Uterus (tissue), 4 donors: Measurements from ENCODE around the gene CLIP3. TPM values are rescaled to one million over a fixed set of nuclear protein-coding genes. Genes with fewer than 3 reads are reported as not detected.

ENCODE experiments used
- DNase-seq, 2 donors: peaks; one replicate each; pipeline ENCODE4 v3.0.0-alpha.2; 2019 to 2020
- H3K27ac ChIP-seq, 2 donors: fragments of 200-600 bp; sonication (generic); 1 replicate in 1 of 2; 2 replicates in 1 of 2; pipeline ENCODE4 v1.5.1; 2016 to 2018
- H3K27me3 ChIP-seq, 2 donors: fragments of 200-600 bp; sonication (generic); one replicate each; pipeline ENCODE4 v1.5.1; 2018 to 2019; ENCODE audit warnings: control low read depth in 1 of 2
- H3K36me3 ChIP-seq, 2 donors: fragments of 200-600 bp; sonication (generic); one replicate each; pipeline ENCODE4 v1.5.1; 2019; ENCODE audit warnings: control low read depth in 1 of 2
- H3K4me1 ChIP-seq, 2 donors: fragments of 200-600 bp; sonication (generic); one replicate each; pipeline ENCODE4 v1.5.1; 2018 to 2019; ENCODE audit warnings: control low read depth in 1 of 2
- H3K4me3 ChIP-seq, 2 donors: fragments of 200-600 bp; sonication (generic); 1 replicate in 1 of 2; 2 replicates in 1 of 2; pipeline ENCODE4 v1.5.1; 2018 to 2019; ENCODE audit warnings: mild to moderate bottlenecking in 1 of 2
- H3K9me3 ChIP-seq, 2 donors: fragments of 200-600 bp; sonication (generic); one replicate each; pipeline ENCODE4 v1.5.1; 2019; ENCODE audit warnings: control low read depth in 1 of 2
- POLR2A ChIP-seq, 2 donors: fragments of 450-650 bp; IDR thresholded peaks; one replicate each; pipeline ENCODE4 v1.6.1; 2016; ENCODE audit warnings: antibody characterized with exemption in 2 of 2, mild to moderate bottlenecking in 1 of 2, moderate library complexity in 1 of 2
- intact Hi-C: fragments of 100-400 bp; cut with DNase I; formaldehyde crosslinking; loops from one replicate; pipeline ENCODE4 v1.15.1; 2023; ENCODE audit warnings: low total_unique reads
- total RNA-seq, 4 donors: library from RNA; depleted of rRNA in 3 of 4; stranded (reverse); fragments of >200 nt in 3 of 4; gene quantifications; one replicate each; pipeline versions ENCODE4 v1.1.0 to v1.2.4, GENCODE V29; 2014 to 2023
- TF ChIP-seq, protein P1 (sequence below), 4 experiments: fragments of 200-600 bp in 2 of 4; fragments of 450-650 bp in 2 of 4; sonication (generic) in 2 of 4; IDR thresholded peaks; one replicate each; pipeline ENCODE4 v1.5.1; 2016 to 2019; ENCODE audit warnings: antibody characterized with exemption in 4 of 4, mild to moderate bottlenecking in 2 of 4, moderate library complexity in 1 of 4
- donor health status: DM: yes; HTN: yes; CAD: no.

The CLIP3 gene
- total RNA-seq, 4 donors from 2014 or later, result 4.4 to 82.5 (median 34.8) TPM

DNA sequence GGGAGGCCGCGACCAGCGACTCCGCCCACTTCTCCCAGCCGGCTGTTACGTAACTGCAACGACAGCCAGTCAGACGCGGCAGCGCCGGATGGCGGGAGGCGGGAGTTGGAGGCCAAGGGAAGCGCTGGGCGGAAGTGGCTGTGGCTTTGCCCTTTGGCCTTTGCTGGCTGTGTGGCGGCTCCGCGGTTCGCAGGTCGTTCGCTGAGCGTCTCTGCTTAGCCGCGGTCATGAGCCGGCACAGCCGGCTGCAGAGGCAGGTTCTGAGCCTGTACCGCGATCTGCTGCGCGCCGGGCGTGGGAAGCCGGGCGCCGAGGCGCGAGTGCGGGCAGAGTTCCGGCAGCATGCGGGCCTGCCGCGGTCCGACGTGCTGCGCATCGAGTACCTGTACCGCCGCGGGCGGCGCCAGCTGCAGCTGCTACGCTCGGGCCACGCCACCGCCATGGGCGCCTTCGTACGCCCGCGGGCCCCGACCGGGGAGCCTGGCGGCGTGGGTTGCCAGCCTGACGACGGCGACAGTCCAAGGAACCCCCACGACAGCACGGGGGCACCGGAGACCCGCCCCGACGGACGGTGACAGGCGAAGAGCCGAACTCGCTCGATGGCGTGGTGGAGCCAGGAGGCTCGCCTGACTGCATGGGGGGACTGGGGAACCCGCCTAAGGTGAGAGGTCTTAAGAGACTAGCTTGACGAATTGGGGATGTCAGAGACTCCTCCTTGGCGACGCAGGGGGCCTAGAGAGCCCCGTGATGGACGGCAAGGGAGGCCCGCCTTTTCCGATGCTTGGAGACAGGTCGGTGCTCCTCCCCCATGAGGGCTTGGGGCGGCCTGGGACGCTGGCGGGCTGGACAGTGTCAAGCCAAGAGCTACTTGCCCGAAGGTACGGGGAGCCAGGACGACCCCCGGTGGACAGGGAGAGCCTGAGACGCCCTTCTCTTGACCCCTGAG is 37.4 kb downstream of the CLIP3 start, which contains the start of gene SDHAF1:
Gene SDHAF1, plus strand, starts transcription at position 141 of the 946 bp plus-strand sequence. Its CDS starts 87 bp downstream, at position 228.
- no peaks in the 10 kb centered on the region for H3K36me3 ChIP-seq
- H3K9me3 ChIP-seq, result no peaks in the 10 kb centered on the region
- peak; percentile 49 to 72 for TF ChIP-seq POLR2A (IDR thresholded peaks at IDR 0.05)
- TF ChIP-seq, protein P1, sequence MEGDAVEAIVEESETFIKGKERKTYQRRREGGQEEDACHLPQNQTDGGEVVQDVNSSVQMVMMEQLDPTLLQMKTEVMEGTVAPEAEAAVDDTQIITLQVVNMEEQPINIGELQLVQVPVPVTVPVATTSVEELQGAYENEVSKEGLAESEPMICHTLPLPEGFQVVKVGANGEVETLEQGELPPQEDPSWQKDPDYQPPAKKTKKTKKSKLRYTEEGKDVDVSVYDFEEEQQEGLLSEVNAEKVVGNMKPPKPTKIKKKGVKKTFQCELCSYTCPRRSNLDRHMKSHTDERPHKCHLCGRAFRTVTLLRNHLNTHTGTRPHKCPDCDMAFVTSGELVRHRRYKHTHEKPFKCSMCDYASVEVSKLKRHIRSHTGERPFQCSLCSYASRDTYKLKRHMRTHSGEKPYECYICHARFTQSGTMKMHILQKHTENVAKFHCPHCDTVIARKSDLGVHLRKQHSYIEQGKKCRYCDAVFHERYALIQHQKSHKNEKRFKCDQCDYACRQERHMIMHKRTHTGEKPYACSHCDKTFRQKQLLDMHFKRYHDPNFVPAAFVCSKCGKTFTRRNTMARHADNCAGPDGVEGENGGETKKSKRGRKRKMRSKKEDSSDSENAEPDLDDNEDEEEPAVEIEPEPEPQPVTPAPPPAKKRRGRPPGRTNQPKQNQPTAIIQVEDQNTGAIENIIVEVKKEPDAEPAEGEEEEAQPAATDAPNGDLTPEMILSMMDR (IDR thresholded peaks at IDR 0.05), result peak in 1 of 4 experiments; percentile 2
- intact Hi-C loops, result no loop called here
- H3K27ac ChIP-seq, result peak within 1 kb of the TSS; percentile 76 to 82
- H3K4me1 ChIP-seq, result peaks cover 4 to 8% of the 10 kb centered on the region in 2 donors
- peak within 1 kb of the TSS; percentile 77 to 91 for H3K4me3 ChIP-seq
- DNase-seq, result peak; percentile 96 to 97
- H3K27me3 ChIP-seq, result no peaks in the 10 kb centered on the region

DNA sequence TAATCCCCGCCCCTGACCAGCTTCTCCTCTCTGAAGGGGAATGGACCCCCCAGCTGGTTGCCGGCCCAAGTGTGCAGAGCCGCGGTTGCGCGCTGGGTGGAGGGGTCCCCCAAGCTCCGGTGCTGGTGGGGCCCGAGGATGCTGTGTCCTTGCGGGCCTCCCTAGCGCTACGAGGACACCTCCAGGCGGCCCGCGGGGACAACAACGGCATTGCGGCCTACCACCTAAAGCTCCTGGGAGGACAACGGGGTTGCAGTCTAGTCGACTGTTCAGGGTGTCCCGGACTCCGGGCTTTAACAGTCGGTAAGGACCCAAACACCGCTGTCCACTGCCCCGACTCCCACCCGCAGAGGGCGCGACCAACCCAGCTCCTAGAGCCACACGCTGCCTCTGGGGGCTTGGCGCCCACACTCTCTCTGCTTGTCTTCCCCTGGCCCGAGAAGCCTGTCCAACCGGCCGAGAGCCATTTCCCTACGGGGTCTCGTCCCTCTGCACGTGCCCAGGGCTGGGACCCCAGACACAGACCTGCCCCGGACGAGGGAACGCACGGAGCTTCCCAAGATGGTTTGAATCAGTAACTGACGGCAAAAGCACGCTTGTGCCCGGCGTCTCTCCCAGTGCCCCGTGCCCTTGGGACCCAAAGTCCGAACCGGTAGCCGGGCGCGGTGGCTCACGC is 38.6 kb downstream of the CLIP3 start:
- Histone ChIP-seq H3K27me3 (no peaks in the 10 kb centered on the region), H3K4me3 (peak overlapping the region; percentile 77 to 91), H3K36me3 (no peaks in the 10 kb centered on the region), H3K27ac (no peak overlapping the region), H3K4me1 (peaks cover 0 to 4% of the 10 kb centered on the region in 2 donors), H3K9me3 (no peaks in the 10 kb centered on the region)
- intact Hi-C loops, result no loop called here
- TF ChIP-seq, protein P1 (IDR thresholded peaks at IDR 0.05), result peak in 1 of 4 experiments; percentile 20
- no peak for TF ChIP-seq POLR2A (IDR thresholded peaks at IDR 0.05)
- peak; percentile 35 to 54 for DNase-seq

DNA sequence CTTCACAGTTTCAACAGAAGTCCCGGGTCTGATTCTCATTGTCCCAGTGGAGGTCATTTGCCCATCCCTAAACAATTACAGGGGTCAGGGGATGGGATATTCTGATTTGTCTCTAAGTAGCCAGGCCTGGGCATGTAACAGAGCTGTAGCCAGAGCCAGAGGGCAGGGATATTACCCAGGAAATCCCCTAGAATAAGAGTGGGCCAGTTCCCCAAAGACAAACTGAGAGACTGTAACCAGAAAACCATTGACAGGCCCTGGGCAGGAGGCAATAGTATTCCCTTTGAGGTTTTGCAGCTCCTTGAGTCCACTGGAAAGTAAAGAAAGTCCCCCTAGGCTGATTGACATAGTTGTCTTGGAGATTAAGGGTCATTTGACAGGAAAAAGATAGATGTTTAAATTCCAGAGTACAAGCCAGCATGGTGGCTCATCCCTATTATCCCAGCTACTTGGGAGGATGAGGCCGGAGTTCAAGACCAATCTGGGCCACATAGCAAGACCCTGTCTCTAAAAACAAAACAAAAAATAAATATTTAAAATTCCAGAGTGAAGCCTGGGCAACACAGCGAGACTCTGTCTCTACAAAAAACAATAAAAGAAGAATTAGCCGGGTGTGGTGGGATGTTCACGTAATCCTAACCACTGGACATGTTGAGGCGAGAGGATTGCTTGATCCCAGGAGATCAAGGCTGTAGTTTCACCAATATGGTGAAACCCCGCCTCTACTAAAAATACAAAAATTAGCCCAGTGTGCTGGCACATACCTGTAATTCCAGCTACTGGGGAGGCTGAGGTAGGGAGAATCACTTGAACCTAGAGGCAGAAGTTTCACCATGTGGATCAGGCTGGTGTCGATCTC is 39.5 kb downstream of the CLIP3 start:
- Histone ChIP-seq H3K9me3 (no peaks in the 10 kb centered on the region), H3K27ac (no peak overlapping the region), H3K27me3 (no peaks in the 10 kb centered on the region), H3K4me3 (no peak overlapping the region), H3K4me1 (no peaks in the 10 kb centered on the region), H3K36me3 (no peaks in the 10 kb centered on the region)
- intact Hi-C loops, result no loop called here
- TF ChIP-seq, protein P1 (IDR thresholded peaks at IDR 0.05), result no peak
- no peak for DNase-seq

DNA sequence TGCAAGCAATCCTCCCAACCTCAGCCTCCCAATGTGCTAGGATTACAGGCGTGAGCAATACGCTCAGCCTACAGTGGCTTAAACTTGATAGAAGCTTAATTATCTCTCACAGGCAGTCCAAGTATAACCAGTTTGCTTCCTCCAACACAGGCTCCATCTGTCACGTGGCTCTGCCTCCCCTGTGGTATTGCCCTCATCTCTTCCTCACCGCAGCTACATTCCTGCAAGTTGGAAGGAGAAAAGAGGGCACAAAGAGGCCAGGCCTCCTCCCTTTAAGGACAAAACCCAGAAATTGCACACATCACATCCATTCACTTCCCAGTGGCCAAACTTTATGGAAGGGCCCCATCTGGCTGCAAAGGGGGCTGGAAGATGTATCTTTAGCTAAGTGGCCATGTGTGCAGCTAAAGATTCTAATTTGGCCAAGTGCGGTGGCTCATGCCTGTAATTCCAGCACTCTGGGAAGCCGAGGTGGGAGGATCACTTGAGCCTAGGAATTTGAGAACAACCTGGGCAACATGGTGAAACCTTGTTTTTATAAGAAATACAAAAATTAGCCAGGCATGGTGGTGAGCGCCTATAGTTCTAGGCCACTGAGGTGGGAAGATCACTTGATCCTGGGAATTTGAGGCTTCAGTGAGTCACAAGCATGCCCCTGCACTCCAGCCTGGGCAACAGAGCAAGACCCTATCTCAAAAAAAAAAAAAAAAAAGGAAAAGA is 40.8 kb downstream of the CLIP3 start:
- Histone ChIP-seq H3K4me1 (no peaks in the 10 kb centered on the region), H3K9me3 (no peaks in the 10 kb centered on the region), H3K36me3 (no peaks in the 10 kb centered on the region), H3K4me3 (no peak overlapping the region), H3K27ac (no peak overlapping the region), H3K27me3 (no peaks in the 10 kb centered on the region)
- TF ChIP-seq, protein P1 (IDR thresholded peaks at IDR 0.05), result no peak
- TF ChIP-seq POLR2A (IDR thresholded peaks at IDR 0.05), result no peak
- DNase-seq, result no peak
- intact Hi-C loops, result no loop called here
